GM19238 (cell line): ENCODE data around the gene METTL18.

Experiments
- DNase-seq: peaks from one replicate; pipeline ENCODE4 v3.0.0; 2011; ENCODE audit warnings: low spot score; ENCODE audit not compliant: insufficient read length

The METTL18 gene

GRCh38 chr1:169786974-169787373, 7.7 kb downstream of the METTL18 start:
- DNase-seq, result no peak

GRCh38 chr1:169785267-169785666, 9.4 kb downstream of the METTL18 start:
- no peak for DNase-seq

- DNase-seq, result no peak
Observed at GRCh38 chr1:169784102-169784501, 10.6 kb downstream of the METTL18 start.

- no peak for DNase-seq
Observed at GRCh38 chr1:169782596-169782995, 12.1 kb downstream of the METTL18 start.

GRCh38 chr1:169779970-169780369, 14.7 kb downstream of the METTL18 start:
- no peak for DNase-seq

GRCh38 chr1:169779150-169779549, 15.6 kb downstream of the METTL18 start:
- no peak for DNase-seq

- no peak for DNase-seq
Observed at GRCh38 chr1:169776440-169776839, 18.3 kb downstream of the METTL18 start.

GRCh38 chr1:169768161-169768560, 26.5 kb downstream of the METTL18 start:
- DNase-seq, result no peak

- no peak for DNase-seq
Observed at GRCh38 chr1:169765580-169766331, 29.0 kb downstream of the METTL18 start.

GRCh38 chr1:169764919-169765318, 29.8 kb downstream of the METTL18 start:
- DNase-seq, result no peak

GRCh38 chr1:169762699-169763098, 32.0 kb downstream of the METTL18 start:
- DNase-seq, result no peak

GRCh38 chr1:169759038-169759437, 35.7 kb downstream of the METTL18 start:
- no peak for DNase-seq

GRCh38 chr1:169753549-169753948, 41.2 kb downstream of the METTL18 start:
- DNase-seq, result no peak

GRCh38 chr1:169750041-169750440, 44.7 kb downstream of the METTL18 start:
- no peak for DNase-seq

- DNase-seq, result no peak
Observed at GRCh38 chr1:169746550-169746949, 48.2 kb downstream of the METTL18 start.

GRCh38 chr1:169745015-169745861, 49.5 kb downstream of the METTL18 start:
- no peak for DNase-seq
